ENCODE measurements around the gene ZNF106. TPM values are rescaled to one million over a fixed set of nuclear protein-coding genes. Genes with fewer than 3 reads are reported as not detected.

Gene ZNF106
- total RNA-seq, 4 donors from 2014 or later: 109 to 166 (median 156) TPM

GRCh38 chr15:42453826-42454225 lies 37.1 kb downstream of the ZNF106 start:
- no peak for TF ChIP-seq CTCF (IDR thresholded peaks at IDR 0.05; ENCODE audit: low read depth)

GRCh38 chr15:42450425-42450790 lies 40.5 kb downstream of the ZNF106 start:
- TF ChIP-seq CTCF (IDR thresholded peaks at IDR 0.05; ENCODE audit: low read depth): no peak

- no peak for TF ChIP-seq CTCF (IDR thresholded peaks at IDR 0.05; ENCODE audit: low read depth)
Measured at GRCh38 chr15:42449770-42450424, 41.0 kb downstream of the ZNF106 start.

- TF ChIP-seq CTCF (IDR thresholded peaks at IDR 0.05; ENCODE audit: low read depth): no peak
Measured at GRCh38 chr15:42448281-42448680, 42.7 kb downstream of the ZNF106 start.

GRCh38 chr15:42447599-42447998 lies 43.3 kb downstream of the ZNF106 start:
- no peak for TF ChIP-seq CTCF (IDR thresholded peaks at IDR 0.05; ENCODE audit: low read depth)

- no peak for TF ChIP-seq CTCF (IDR thresholded peaks at IDR 0.05; ENCODE audit: low read depth)
Measured at GRCh38 chr15:42445551-42445950, 45.4 kb downstream of the ZNF106 start.

GRCh38 chr15:42444415-42445063 lies 46.4 kb downstream of the ZNF106 start:
- TF ChIP-seq CTCF (IDR thresholded peaks at IDR 0.05; ENCODE audit: low read depth): no peak
